DOHH2 (cell line): ENCODE measurements around the gene CAPN12.

Experiments used
- H3F3A ChIP-seq: fragments of 200-600 bp; sonication (generic), shearing (Covaris generic); 2 replicates; pipeline ENCODE4 v1.6.0; 2016; ENCODE audit warnings: antibody characterized with exemption, mild to moderate bottlenecking; ENCODE audit not compliant: control insufficient read depth, insufficient read depth
- H3K27ac ChIP-seq: fragments of 200-600 bp; sonication (generic); 2 replicates; pipeline ENCODE4 v1.5.1; 2014; ENCODE audit warnings: low read depth, mild to moderate bottlenecking, low read length, moderate library complexity
- H3K27me3 ChIP-seq: fragments of 200-600 bp; sonication (generic); 2 replicates; pipeline ENCODE4 v1.6.1; 2014; ENCODE audit warnings: mild to moderate bottlenecking, low read length, mixed read lengths; ENCODE audit not compliant: control insufficient read depth
- H3K36me3 ChIP-seq: fragments of 200-600 bp; sonication (generic); 2 replicates; pipeline ENCODE4 v1.6.1; 2014; ENCODE audit warnings: mild to moderate bottlenecking, low read length, moderate library complexity, mixed read lengths; ENCODE audit not compliant: control insufficient read depth
- H3K4me1 ChIP-seq: fragments of 200-600 bp; sonication (generic); 2 replicates; pipeline ENCODE4 v1.6.1; 2014; ENCODE audit warnings: mild to moderate bottlenecking, low read length, mixed read lengths; ENCODE audit not compliant: control insufficient read depth
- H3K4me2 ChIP-seq: fragments of 200-600 bp; sonication (generic); 2 replicates; pipeline ENCODE4 v1.6.0; 2014; ENCODE audit warnings: mild to moderate bottlenecking, low read length, moderate library complexity
- H3K4me3 ChIP-seq: fragments of 200-600 bp; sonication (generic); 2 replicates; pipeline ENCODE4 v1.5.1; 2014; ENCODE audit warnings: mild to moderate bottlenecking, low read length, mixed read lengths
- H3K79me2 ChIP-seq: fragments of 200-600 bp; sonication (generic); 2 replicates; pipeline ENCODE4 v1.6.1; 2014; ENCODE audit warnings: mild to moderate bottlenecking, low read length, mixed read lengths; ENCODE audit not compliant: control insufficient read depth
- H3K9me2 ChIP-seq: fragments of 200-600 bp; sonication (generic); replicated peaks from 2 replicates; pipeline ENCODE4 v1.6.1; 2014; ENCODE audit warnings: mild to moderate bottlenecking, low read length, mixed read lengths; ENCODE audit not compliant: control insufficient read depth
- H3K9me3 ChIP-seq: fragments of 200-600 bp; sonication (generic); 2 replicates; pipeline ENCODE4 v1.6.1; 2014; ENCODE audit warnings: antibody characterized with exemption, low read length, mixed read lengths; ENCODE audit not compliant: control insufficient read depth, insufficient read depth
- H4K20me1 ChIP-seq: fragments of 200-600 bp; sonication (generic); 2 replicates; pipeline ENCODE4 v1.6.0; 2014; ENCODE audit warnings: low read depth, mild to moderate bottlenecking, antibody characterized with exemption, low read length, moderate library complexity; ENCODE audit not compliant: control insufficient read depth, insufficient read depth
- CTCF ChIP-seq: fragments of 200-600 bp; sonication (generic); IDR thresholded peaks from one replicate; pipeline ENCODE4 v1.5.1; 2014; ENCODE audit warnings: antibody characterized with exemption, mild to moderate bottlenecking, low read depth, low read length; ENCODE audit not compliant: poor library complexity, severe bottlenecking
- EZH2phosphoT487 ChIP-seq: fragments of 200-600 bp; sonication (generic); IDR thresholded peaks from 2 replicates; pipeline ENCODE4 v1.6.1; 2017; ENCODE audit warnings: borderline replicate concordance, mild to moderate bottlenecking, antibody characterized with exemption, low read length, moderate library complexity, mixed read lengths

CAPN12 gene

GRCh38 chr19:38682195-38682867 is 61.9 kb downstream of the CAPN12 start:
- H3K9me2 ChIP-seq = no peaks in the 10 kb centered on the region
- H3F3A ChIP-seq = no peaks in the 10 kb centered on the region
- no peaks in the 10 kb centered on the region for H3K9me3 ChIP-seq
- no peak for TF ChIP-seq CTCF
- no peak for TF ChIP-seq EZH2phosphoT487
- H3K36me3 ChIP-seq = peaks cover 10% of the 10 kb centered on the region; the same call in 1 of the 2 replicates
- no peak overlapping the region for H3K4me2 ChIP-seq
- H3K27ac ChIP-seq = no peak overlapping the region
- no peak overlapping the region for H3K4me3 ChIP-seq
- peaks cover 28% of the 10 kb centered on the region for H3K4me1 ChIP-seq
- H3K79me2 ChIP-seq = peaks cover 97% of the 10 kb centered on the region
- peaks cover 21% of the 10 kb centered on the region for H4K20me1 ChIP-seq
- no peaks in the 10 kb centered on the region for H3K27me3 ChIP-seq
